Ishikawa (cell line): ENCODE measurements around the gene SPATA2L.

Experiments
- CREB1 ChIP-seq: IDR thresholded peaks from 2 replicates; pipeline ENCODE4 v1.6.1; 2012; ENCODE audit warnings: low read depth
- TF ChIP-seq, protein P1 (sequence below): IDR thresholded peaks from 2 replicates; pipeline ENCODE4 v1.6.1; 2012

GRCh38 chr16:89742948-89743347 is 41.4 kb upstream of the SPATA2L start:
- no peak for TF ChIP-seq CREB1
- TF ChIP-seq, protein P1, sequence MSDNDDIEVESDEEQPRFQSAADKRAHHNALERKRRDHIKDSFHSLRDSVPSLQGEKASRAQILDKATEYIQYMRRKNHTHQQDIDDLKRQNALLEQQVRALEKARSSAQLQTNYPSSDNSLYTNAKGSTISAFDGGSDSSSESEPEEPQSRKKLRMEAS, result no peak
